Smooth muscle cell (in vitro differentiated cells): ENCODE results near the gene MAP3K3. TPM values are rescaled to one million over a fixed set of nuclear protein-coding genes. Genes with fewer than 3 reads are reported as not detected.
A peak's percentile ranks its signal among the peaks of the same experiment; 100 is the strongest.

Experiments used
- DNase-seq: peaks from one replicate; lab custom pipeline; 2025; ENCODE audit not compliant: unreplicated experiment; lab: John Stamatoyannopoulos, UW
- H2AFZ ChIP-seq: fragments of 200-600 bp; sonication (generic); 2 replicates; pipeline ENCODE4 v1.6.0; 2016; ENCODE audit warnings: antibody characterized with exemption, low read depth, mild to moderate bottlenecking
- H3F3A ChIP-seq: fragments of 200-600 bp; sonication (generic); 2 replicates; pipeline ENCODE4 v1.6.0; 2017; ENCODE audit warnings: antibody characterized with exemption, low read depth
- H3K27ac ChIP-seq: fragments of 200-600 bp; sonication (generic); 2 replicates; pipeline ENCODE4 v1.5.1; 2016; ENCODE audit warnings: low read depth, mild to moderate bottlenecking
- H3K27me3 ChIP-seq: fragments of 200-600 bp; sonication (generic); 2 replicates; pipeline ENCODE4 v1.6.1; 2016; ENCODE audit warnings: low read depth, mild to moderate bottlenecking
- H3K36me3 ChIP-seq: fragments of 200-600 bp; sonication (generic); 2 replicates; pipeline ENCODE4 v1.5.1; 2016; ENCODE audit warnings: low read depth
- H3K4me1 ChIP-seq: fragments of 200-600 bp; sonication (generic); 2 replicates; pipeline ENCODE4 v1.5.1; 2016; ENCODE audit warnings: low read depth
- H3K4me2 ChIP-seq: fragments of 200-600 bp; sonication (generic); 2 replicates; pipeline ENCODE4 v1.6.0; 2016; ENCODE audit warnings: mild to moderate bottlenecking
- H3K4me3 ChIP-seq: fragments of 200-600 bp; sonication (generic); 2 replicates; pipeline ENCODE4 v1.5.1; 2016; ENCODE audit warnings: mild to moderate bottlenecking
- H3K79me2 ChIP-seq: fragments of 200-600 bp; sonication (generic); 2 replicates; pipeline ENCODE4 v1.6.0; 2016; ENCODE audit warnings: low read depth, mild to moderate bottlenecking
- H3K9ac ChIP-seq: fragments of 200-600 bp; sonication (generic); 2 replicates; pipeline ENCODE4 v1.6.0; 2016; ENCODE audit warnings: low read depth
- H3K9me3 ChIP-seq: fragments of 200-600 bp; sonication (generic); replicated peaks from 2 replicates; pipeline ENCODE4 v1.5.1; 2016; ENCODE audit warnings: low read depth
- H4K20me1 ChIP-seq: fragments of 200-600 bp; sonication (generic); 2 replicates; pipeline ENCODE4 v1.6.0; 2016; ENCODE audit warnings: low read depth
- CTCF ChIP-seq: fragments of 200-600 bp; sonication (generic); IDR thresholded peaks from 2 replicates; pipeline ENCODE4 v1.5.1; 2017; ENCODE audit warnings: borderline replicate concordance, mild to moderate bottlenecking, antibody characterized with exemption; ENCODE audit not compliant: insufficient read depth, poor library complexity, severe bottlenecking
- WGBS: methylation state at CpG from one replicate; pipeline ENCODE4 v1.1.7; 2016; ENCODE audit warnings: low lambda C conversion rate; 5-methylcytosine and 5-hydroxymethylcytosine counted together
- polyA plus RNA-seq: library from polyadenylated mRNA; unstranded; fragments of >200 nt; fragmentation: Nextera tagmentation; extraction: Ambion mirVana; gene quantifications from 2 replicates; pipeline ENCODE4 v1.2.1, GENCODE V29; 2016
- total RNA-seq: library from RNA; depleted of rRNA; stranded (reverse); fragments of >200 nt; gene quantifications from 2 replicates; pipeline ENCODE4 v1.2.3, GENCODE V29; 2014

MAP3K3 gene
- total and polyA plus RNA-seq, 2 experiments from 2014 or later, result 16.0 to 23.6 TPM

DNA sequence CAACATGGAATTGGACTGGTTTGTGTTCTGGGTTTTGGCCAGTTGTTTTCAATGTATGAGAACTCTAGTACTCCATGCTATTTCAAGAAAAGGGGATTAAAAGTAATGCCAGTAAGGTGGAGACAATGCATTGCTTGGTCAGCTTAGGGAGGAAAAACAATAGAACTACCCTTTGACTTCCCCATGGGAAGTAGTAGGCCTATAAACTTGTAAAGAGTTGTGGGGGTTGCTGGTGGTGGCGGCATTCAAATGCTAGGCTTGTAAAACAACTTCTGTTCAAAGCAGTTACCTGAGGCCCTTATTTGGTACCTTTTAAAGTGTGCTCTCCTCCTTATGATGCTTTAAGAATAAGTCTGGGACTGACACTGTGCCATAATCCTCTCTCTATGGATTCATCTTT is 9.4 kb downstream of the MAP3K3 start:
- no peak for DNase-seq
- Histone ChIP-seq H2AFZ (no peak overlapping the region), H3K27ac (no peak overlapping the region), H3K27me3 (no peaks in the 10 kb centered on the region), H3K9ac (no peak overlapping the region), H3K4me1 (peaks cover 12% of the 10 kb centered on the region), H3K36me3 (no peaks in the 10 kb centered on the region), H3K79me2 (peaks cover 48% of the 10 kb centered on the region), H3K4me3 (no peak overlapping the region), H3K9me3 (no peaks in the 10 kb centered on the region), H4K20me1 (peaks cover 57% of the 10 kb centered on the region), H3F3A (peaks cover 2% of the 10 kb centered on the region), H3K4me2 (no peak overlapping the region)
- 77% methylated on average over 1 of the region's 1 CpG for WGBS
- TF ChIP-seq CTCF, result no peak

- Histone ChIP-seq H3K79me2 (peaks cover 27% of the 10 kb centered on the region), H2AFZ (peak overlapping the region; percentile 4), H4K20me1 (peaks cover 37% of the 10 kb centered on the region), H3K36me3 (no peaks in the 10 kb centered on the region), H3K27ac (peak overlapping the region; percentile 53), H3K9me3 (no peaks in the 10 kb centered on the region), H3K9ac (peak overlapping the region; percentile 1), H3K4me1 (peaks cover 12% of the 10 kb centered on the region), H3K4me3 (no peak overlapping the region), H3K27me3 (no peaks in the 10 kb centered on the region), H3F3A (peaks cover 2% of the 10 kb centered on the region), H3K4me2 (peak overlapping the region; percentile 46)
- no peak for DNase-seq
- TF ChIP-seq CTCF, result no peak
These were observed 11.5 kb downstream of the MAP3K3 start for GRCh38 chr17:63633742-63634141.

GRCh38 chr17:63634163-63634562 is 11.9 kb downstream of the MAP3K3 start:
- Histone ChIP-seq H2AFZ (peak overlapping the region; percentile 4), H3K27me3 (no peaks in the 10 kb centered on the region), H3K9ac (peak overlapping the region; percentile 1), H3K4me2 (peak overlapping the region; percentile 46), H3K27ac (peak overlapping the region; percentile 53), H3K4me1 (peaks cover 12% of the 10 kb centered on the region), H3K4me3 (no peak overlapping the region), H3F3A (peaks cover 2% of the 10 kb centered on the region), H4K20me1 (peaks cover 34% of the 10 kb centered on the region), H3K9me3 (no peaks in the 10 kb centered on the region), H3K79me2 (peaks cover 23% of the 10 kb centered on the region), H3K36me3 (no peaks in the 10 kb centered on the region)
- no peak for TF ChIP-seq CTCF
- DNase-seq, result no peak
- 45% methylated on average over 4 of the region's 4 CpGs for WGBS

DNA sequence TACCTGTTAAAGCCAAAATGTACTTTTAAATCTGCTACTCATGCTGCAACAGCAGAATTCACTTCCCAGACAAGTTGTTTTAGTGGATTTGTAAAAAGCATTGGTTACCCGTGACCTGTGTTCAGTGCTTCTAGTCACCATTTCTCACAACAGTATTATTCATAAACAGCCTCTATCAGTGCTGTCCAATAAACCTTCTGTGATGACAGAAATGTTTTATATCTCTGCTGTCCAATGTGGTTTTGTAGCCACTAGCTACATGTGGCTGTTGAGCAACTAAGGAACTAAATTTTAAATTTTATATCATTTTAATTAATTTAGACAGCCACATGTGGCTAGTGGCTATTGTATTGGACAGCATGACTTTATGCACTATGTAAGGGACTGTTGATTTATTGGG is 12.6 kb downstream of the MAP3K3 start:
- Histone ChIP-seq H3K27ac (peak overlapping the region; percentile 53), H3F3A (peaks cover 2% of the 10 kb centered on the region), H3K9ac (no peak overlapping the region), H2AFZ (no peak overlapping the region), H4K20me1 (peaks cover 27% of the 10 kb centered on the region), H3K4me2 (no peak overlapping the region), H3K4me3 (no peak overlapping the region), H3K36me3 (no peaks in the 10 kb centered on the region), H3K27me3 (no peaks in the 10 kb centered on the region), H3K79me2 (peaks cover 17% of the 10 kb centered on the region), H3K9me3 (no peaks in the 10 kb centered on the region), H3K4me1 (peaks cover 12% of the 10 kb centered on the region)
- WGBS, result 77% methylated on average over 1 of the region's 1 CpG
- DNase-seq, result no peak
- no peak for TF ChIP-seq CTCF
